Choroid plexus epithelial cell (primary cell): Measurements from ENCODE around the gene SCUBE1.

Source experiments
- DNase-seq: peaks from one replicate; pipeline ENCODE4 v3.0.0-alpha.2; 2010; ENCODE audit warnings: low read depth
- H3K4me3 ChIP-seq: 2 replicates; pipeline ENCODE4 v1.5.1; 2011; ENCODE audit warnings: low read depth, mild to moderate bottlenecking, control low read depth, low read length, moderate library complexity
- TF ChIP-seq, protein P1 (sequence below): conservative IDR thresholded peaks from 2 replicates; pipeline ENCODE4 v1.5.1; 2011; ENCODE audit warnings: low read depth, mild to moderate bottlenecking, control low read depth, inconsistent platforms, low read length, moderate library complexity

SCUBE1 gene

DNA sequence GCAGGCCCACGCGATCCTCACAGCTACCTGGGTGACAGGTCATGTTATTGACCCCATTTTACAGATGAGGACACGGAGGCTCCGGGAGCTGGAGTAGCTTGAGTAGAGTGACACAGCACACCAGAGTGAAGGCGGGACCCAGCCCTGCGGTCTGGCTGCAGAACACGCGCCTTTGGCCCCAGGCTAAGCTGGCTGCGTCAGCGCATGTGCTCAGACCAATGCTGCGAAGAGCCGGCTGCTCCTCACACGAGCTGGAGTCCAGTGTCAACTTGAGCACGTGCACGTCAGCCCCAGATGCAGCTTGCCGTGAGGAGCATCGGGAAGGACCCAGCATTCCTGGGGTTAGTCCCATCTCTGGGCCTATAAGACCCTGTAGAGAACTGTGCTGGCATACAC, 49.9 kb downstream of the SCUBE1 start:
- DNase-seq: no peak
- no peak overlapping the region for H3K4me3 ChIP-seq
- TF ChIP-seq, protein P1, sequence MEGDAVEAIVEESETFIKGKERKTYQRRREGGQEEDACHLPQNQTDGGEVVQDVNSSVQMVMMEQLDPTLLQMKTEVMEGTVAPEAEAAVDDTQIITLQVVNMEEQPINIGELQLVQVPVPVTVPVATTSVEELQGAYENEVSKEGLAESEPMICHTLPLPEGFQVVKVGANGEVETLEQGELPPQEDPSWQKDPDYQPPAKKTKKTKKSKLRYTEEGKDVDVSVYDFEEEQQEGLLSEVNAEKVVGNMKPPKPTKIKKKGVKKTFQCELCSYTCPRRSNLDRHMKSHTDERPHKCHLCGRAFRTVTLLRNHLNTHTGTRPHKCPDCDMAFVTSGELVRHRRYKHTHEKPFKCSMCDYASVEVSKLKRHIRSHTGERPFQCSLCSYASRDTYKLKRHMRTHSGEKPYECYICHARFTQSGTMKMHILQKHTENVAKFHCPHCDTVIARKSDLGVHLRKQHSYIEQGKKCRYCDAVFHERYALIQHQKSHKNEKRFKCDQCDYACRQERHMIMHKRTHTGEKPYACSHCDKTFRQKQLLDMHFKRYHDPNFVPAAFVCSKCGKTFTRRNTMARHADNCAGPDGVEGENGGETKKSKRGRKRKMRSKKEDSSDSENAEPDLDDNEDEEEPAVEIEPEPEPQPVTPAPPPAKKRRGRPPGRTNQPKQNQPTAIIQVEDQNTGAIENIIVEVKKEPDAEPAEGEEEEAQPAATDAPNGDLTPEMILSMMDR: no peak

DNA sequence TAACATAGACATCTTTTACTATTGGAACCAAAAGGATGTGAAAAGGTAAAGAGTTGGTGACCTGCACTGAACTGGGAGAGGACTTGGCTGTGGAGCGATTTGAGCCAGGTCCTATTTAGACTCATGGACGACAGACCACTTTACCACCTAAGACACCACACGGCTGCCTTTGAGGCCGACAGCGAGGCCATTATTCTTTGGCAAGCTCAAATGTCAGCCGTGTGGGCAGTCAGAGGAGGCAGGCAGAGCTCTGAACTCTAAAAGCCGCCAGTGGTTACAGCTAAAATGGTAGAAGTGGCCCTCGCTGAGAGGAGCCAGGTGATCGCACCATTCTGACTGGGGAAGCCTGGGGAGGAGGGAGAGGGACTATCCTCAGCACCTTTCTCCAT, 50.5 kb downstream of the SCUBE1 start:
- TF ChIP-seq, protein P1: no peak
- no peak overlapping the region for H3K4me3 ChIP-seq
- no peak for DNase-seq

DNA sequence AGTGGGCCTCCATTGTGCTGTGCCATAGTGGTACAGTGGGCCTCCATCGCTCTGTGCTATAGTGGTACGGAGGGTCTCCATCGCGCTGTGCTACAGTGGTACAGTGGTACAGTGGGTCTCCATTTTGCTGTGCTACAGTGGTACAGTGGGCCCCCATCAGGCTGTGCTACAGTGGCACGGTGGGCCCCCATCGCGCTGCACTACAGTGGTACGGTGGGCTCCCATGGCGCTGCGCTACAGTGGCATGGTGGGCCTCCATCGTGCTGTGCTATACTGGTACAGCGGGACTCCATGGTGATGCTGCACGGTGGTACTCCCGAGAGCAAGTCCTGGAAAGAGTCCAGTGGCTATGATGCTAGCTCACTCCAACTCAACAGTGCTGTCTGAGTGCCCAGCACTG, 51.8 kb downstream of the SCUBE1 start:
- no peak for DNase-seq
- TF ChIP-seq, protein P1: no peak
- H3K4me3 ChIP-seq: no peak overlapping the region

DNA sequence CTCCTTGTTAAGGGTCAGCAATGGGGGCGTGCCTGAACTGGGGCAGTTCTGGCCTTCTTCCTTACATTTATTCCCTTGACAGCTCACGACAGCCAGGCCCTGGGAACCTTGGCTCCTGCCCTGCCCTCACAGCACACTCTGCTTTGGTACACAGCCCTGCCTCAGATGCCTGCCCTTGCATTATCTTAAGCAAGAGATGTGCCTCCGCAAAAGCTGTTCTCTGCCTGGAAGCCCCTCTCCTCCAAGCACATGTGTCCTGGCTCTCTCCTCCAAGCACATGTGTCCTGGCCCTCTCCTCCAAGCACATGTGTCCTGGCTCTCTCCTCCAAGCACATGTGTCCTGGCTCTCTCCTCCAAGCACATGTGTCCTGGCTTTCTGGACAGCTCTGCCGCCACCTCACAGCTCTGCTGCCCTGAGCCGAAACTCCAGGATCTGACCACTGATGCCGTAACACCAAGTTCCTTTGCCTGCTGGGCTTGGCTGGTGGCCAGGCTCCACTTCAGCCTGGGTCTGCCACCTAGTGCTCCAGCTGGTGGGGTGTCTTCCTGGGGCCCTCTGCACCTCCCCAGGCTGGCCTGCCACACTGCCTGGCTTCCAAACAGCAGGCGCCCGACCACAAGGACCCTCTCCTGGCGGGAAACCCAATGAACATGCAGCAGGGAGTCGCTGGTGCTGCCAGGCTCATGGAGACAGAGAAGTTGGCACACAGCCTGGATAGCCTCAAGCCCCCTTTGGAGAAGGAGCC, 53.0 kb downstream of the SCUBE1 start:
- TF ChIP-seq, protein P1: peak; percentile 16
- peak overlapping the region; percentile 26 for H3K4me3 ChIP-seq
- peak; percentile 72 for DNase-seq

DNA sequence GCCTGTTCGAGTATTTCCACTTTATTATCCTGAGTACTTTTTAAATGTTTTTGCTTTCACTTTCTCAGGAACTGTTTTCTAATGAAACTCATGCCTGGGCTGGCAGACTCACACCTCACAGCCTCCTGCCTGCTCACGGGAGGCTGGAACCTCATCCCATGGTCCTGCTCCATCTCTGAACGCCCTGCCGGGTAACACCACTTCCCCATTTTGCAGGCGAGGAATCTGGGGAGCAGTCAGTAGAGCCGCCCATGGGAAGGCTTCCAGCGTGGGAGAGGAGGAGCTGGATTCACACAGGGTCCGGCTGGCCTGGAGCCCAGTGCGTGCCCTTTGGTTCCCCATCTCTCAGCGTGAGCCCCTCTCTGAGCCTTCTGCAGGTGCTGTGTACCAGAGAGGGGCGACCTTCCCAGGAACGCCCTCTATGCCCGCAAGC, 53.6 kb downstream of the SCUBE1 start:
- TF ChIP-seq, protein P1: no peak
- H3K4me3 ChIP-seq: peak overlapping the region; percentile 26
- peak; percentile 40 for DNase-seq

DNA sequence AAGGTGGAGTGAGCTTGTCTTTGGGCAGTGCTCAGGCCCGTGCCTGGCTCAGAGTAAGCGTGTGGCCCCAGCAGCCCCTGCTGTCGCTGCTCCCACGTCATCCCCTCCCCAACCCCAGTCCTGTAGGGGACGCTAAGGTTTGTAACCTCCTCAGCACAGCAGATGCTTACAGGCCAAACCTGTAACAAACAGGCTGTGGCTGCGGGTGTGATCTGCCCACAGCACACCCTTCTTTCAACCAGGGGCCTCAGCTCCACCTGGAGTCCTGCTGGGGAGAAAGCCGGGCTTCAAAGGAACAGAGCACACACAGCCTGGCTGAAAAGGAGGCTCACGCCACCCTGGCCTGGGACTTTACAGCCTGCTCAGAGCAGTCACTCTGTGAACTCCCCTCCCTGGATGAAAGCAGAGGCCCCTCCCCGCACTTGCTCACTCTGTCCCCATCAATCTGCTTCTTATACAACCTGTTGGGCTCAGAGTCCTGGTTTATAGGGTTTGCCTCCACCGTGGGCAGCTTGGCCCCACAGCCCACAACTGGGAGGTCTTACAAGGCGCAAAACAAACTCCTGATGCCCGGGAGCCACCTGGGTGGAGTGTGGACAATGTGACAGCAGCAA, 54.3 kb downstream of the SCUBE1 start:
- DNase-seq: no peak
- no peak overlapping the region for H3K4me3 ChIP-seq
- TF ChIP-seq, protein P1: no peak

DNA sequence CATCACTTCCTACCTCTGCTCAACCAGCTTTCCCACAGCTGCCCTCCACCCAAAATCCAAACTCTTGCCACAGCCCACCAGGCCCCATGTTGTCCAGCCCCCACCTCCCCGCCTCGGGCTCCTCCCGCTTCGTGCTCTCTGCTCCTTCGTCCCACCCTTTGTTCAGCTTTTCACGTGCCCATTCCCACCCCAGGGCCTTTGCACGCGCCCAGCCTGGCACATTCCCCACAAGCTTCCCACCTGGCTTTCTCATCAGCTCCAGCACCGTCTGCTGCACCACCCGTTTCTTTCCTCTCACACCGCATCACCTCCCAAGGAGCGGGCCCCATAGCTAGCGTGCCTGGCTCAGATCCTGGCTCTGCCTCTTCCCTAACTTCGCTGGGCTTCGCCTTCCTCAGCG, 54.8 kb downstream of the SCUBE1 start:
- TF ChIP-seq, protein P1: no peak
- no peak for DNase-seq
- no peak overlapping the region for H3K4me3 ChIP-seq
